Endodermal cell (in vitro differentiated cells): ENCODE data around the gene APBA1. TPM values are rescaled to one million over a fixed set of nuclear protein-coding genes. Genes with fewer than 3 reads are reported as not detected.

ENCODE experiments used
- DNase-seq: peaks from one replicate; pipeline ENCODE4 v3.0.0-alpha.2; 2017
- H3K27ac ChIP-seq: 2 replicates; pipeline ENCODE4 v1.5.1; 2013; ENCODE audit warnings: mild to moderate bottlenecking, low read depth, low read length, moderate library complexity
- H3K27me3 ChIP-seq: 2 replicates; pipeline ENCODE4 v1.6.1; 2013; ENCODE audit warnings: mild to moderate bottlenecking, low read length, moderate library complexity; ENCODE audit not compliant: insufficient read depth, control insufficient read depth, poor library complexity, severe bottlenecking
- H3K36me3 ChIP-seq: 2 replicates; pipeline ENCODE4 v1.7.0; 2013; ENCODE audit warnings: mild to moderate bottlenecking, low read length, moderate library complexity; ENCODE audit not compliant: control insufficient read depth, insufficient read depth
- H3K4me1 ChIP-seq: one replicate; pipeline ENCODE4 v1.7.0; 2013; ENCODE audit warnings: low read length; ENCODE audit not compliant: control insufficient read depth, insufficient read depth
- H3K4me3 ChIP-seq: 2 replicates; pipeline ENCODE4 v1.5.1; 2013; ENCODE audit warnings: mild to moderate bottlenecking, low read length, moderate library complexity
- H3K9ac ChIP-seq: 2 replicates; pipeline ENCODE4 v1.6.1; 2013; ENCODE audit warnings: mild to moderate bottlenecking, low read length, moderate library complexity; ENCODE audit not compliant: poor library complexity, severe bottlenecking; ENCODE audit errors: extremely low read depth
- H3K9me3 ChIP-seq: 2 replicates; pipeline ENCODE4 v1.6.1; 2013; ENCODE audit warnings: mild to moderate bottlenecking, low read length, moderate library complexity; ENCODE audit not compliant: control insufficient read depth
- H3K27ac Mint-ChIP-seq: 2 replicates; pipeline ENCODE4 v1.8.0; 2020; ENCODE audit warnings: mixed read lengths
- H3K27me3 Mint-ChIP-seq: 2 replicates; pipeline ENCODE4 v1.8.0; 2021; ENCODE audit warnings: mild to moderate bottlenecking, mixed read lengths; ENCODE audit not compliant: insufficient read depth
- H3K36me3 Mint-ChIP-seq: 2 replicates; pipeline ENCODE4 v1.8.0; 2020; ENCODE audit warnings: low read depth, mixed read lengths
- H3K4me1 Mint-ChIP-seq: 2 replicates; pipeline ENCODE4 v1.8.0; 2020; ENCODE audit warnings: mixed read lengths
- H3K4me3 Mint-ChIP-seq: 2 replicates; pipeline ENCODE4 v1.8.0; 2020; ENCODE audit warnings: mild to moderate bottlenecking, moderate library complexity, mixed read lengths
- H3K9me3 Mint-ChIP-seq: 2 replicates; pipeline ENCODE4 v1.8.0; 2020; ENCODE audit warnings: mild to moderate bottlenecking, mixed read lengths
- WGBS, 2 experiments: methylation state at CpG; one replicate each; pipeline versions ENCODE4 v1.1.5 to v1.1.7; 2013; ENCODE audit warnings: missing lambda C conversion rate in 2 of 2, mixed read lengths in 1 of 2; ENCODE audit not compliant: insufficient coverage in 1 of 2, insufficient read length in 1 of 2; 5-methylcytosine and 5-hydroxymethylcytosine counted together
- total RNA-seq, 2 donors: library from RNA; stranded (reverse); fragmentation: NEBNext Ultra II Directional in 1 of 2; extraction: Animal tissue kit (Norgen Biotek cat#: 25700) in 1 of 2; gene quantifications; 2 replicates in 1 of 2; 3 replicates in 1 of 2; pipeline ENCODE4 v1.2.1, GENCODE V29; 2021
- TF ChIP-seq, protein P1 (sequence below): fragments of 200-600 bp; sonication (generic); conservative IDR thresholded peaks from 2 replicates; pipeline ENCODE4 v1.5.0; 2021; ENCODE audit warnings: antibody characterized with exemption, mild to moderate bottlenecking

Gene APBA1
- total RNA-seq, 2 donors from 2014 or later = 0.51 to 0.75 TPM

DNA sequence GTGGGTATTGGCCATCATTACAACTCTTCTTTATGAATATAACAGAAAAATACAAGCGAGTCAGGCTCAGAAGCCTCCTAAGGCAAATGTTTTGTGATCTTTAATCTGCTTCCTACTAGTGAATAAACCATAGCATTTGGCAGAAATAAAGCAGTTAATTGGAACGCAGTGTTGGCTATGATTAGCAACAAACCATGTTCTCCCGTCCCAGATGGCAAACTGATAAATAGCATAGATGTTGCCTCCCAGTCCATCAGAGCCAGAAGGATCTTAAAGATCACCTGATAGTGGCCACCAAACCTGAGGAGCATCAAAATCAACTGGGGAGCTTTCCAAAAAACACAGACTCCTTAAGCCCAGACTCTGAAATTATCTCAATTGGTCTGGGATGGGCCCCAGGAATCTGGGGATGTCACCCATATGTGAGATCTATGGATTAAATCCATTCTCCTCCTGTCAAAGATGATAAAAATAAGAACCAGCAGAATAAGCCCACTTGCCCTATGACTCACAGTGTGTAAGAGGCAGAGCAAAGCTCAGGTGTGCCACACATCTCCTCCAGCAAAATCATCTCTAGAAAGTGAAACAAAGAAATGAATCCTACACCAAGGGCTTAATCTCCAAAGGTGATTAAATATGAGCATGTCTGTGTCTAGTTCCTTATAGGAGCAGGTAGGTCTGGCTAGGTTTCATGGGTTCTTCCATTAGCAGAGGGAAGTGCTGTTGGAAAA, 50.3 kb downstream of the APBA1 start:
- Mint-ChIP-seq H3K4me1 (peaks cover 14% of the 10 kb centered on the region), H3K4me3 (no peak overlapping the region), H3K9me3 (no peaks in the 10 kb centered on the region), H3K36me3 (no peaks in the 10 kb centered on the region), H3K27me3 (no peaks in the 10 kb centered on the region), H3K27ac (no peak overlapping the region)
- 88 to 96% methylated on average over 2 to 3 of the region's 3 CpGs for WGBS, 2 experiments
- H3K27ac ChIP-seq = no peak overlapping the region
- H3K4me3 ChIP-seq = no peak overlapping the region
- DNase-seq = no peak
- peaks cover 4% of the 10 kb centered on the region for H3K4me1 ChIP-seq
- no peaks in the 10 kb centered on the region for H3K36me3 ChIP-seq
- H3K27me3 ChIP-seq = no peaks in the 10 kb centered on the region
- TF ChIP-seq, protein P1, sequence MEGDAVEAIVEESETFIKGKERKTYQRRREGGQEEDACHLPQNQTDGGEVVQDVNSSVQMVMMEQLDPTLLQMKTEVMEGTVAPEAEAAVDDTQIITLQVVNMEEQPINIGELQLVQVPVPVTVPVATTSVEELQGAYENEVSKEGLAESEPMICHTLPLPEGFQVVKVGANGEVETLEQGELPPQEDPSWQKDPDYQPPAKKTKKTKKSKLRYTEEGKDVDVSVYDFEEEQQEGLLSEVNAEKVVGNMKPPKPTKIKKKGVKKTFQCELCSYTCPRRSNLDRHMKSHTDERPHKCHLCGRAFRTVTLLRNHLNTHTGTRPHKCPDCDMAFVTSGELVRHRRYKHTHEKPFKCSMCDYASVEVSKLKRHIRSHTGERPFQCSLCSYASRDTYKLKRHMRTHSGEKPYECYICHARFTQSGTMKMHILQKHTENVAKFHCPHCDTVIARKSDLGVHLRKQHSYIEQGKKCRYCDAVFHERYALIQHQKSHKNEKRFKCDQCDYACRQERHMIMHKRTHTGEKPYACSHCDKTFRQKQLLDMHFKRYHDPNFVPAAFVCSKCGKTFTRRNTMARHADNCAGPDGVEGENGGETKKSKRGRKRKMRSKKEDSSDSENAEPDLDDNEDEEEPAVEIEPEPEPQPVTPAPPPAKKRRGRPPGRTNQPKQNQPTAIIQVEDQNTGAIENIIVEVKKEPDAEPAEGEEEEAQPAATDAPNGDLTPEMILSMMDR = no peak
- no peaks in the 10 kb centered on the region for H3K9me3 ChIP-seq
- H3K9ac ChIP-seq = no peak overlapping the region

DNA sequence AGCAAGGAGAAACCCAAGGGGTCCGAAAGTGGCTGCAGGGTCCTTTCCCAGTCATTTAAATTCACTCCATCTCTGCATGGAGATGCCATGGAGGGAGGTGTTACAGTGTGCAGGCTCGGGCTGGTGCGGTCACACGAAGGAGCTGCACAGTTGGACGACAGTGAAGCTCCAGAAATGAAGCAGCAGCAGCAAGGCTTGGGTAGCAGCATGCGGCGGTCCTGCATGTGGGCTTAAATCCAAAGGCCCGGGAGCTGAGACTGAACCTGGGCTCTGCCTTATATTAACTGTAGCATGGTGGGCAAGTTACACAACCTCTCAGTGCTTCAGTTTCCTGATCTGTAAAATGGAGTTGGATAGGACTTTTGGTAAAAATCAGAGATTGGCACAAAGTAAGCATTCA, 51.4 kb downstream of the APBA1 start:
- H3K27me3 Mint-ChIP-seq = no peaks in the 10 kb centered on the region
- no peaks in the 10 kb centered on the region for H3K36me3 ChIP-seq
- no peak overlapping the region for H3K27ac Mint-ChIP-seq
- no peaks in the 10 kb centered on the region for H3K9me3 ChIP-seq
- no peak overlapping the region for H3K27ac ChIP-seq
- peaks cover 9% of the 10 kb centered on the region for H3K4me1 Mint-ChIP-seq
- TF ChIP-seq, protein P1 = no peak
- WGBS, 2 experiments = 97 to 98% methylated on average over 6 to 8 of the region's 8 CpGs
- no peak for DNase-seq
- no peaks in the 10 kb centered on the region for H3K27me3 ChIP-seq
- no peak overlapping the region for H3K9ac ChIP-seq
- no peaks in the 10 kb centered on the region for H3K36me3 Mint-ChIP-seq
- peaks cover 4% of the 10 kb centered on the region for H3K4me1 ChIP-seq
- no peaks in the 10 kb centered on the region for H3K9me3 Mint-ChIP-seq
- H3K4me3 ChIP-seq = no peak overlapping the region
- H3K4me3 Mint-ChIP-seq = no peak overlapping the region

GRCh38 chr9:69619233-69619632, 52.9 kb downstream of the APBA1 start:
- no peaks in the 10 kb centered on the region for H3K4me1 ChIP-seq
- no peaks in the 10 kb centered on the region for H3K36me3 ChIP-seq
- Mint-ChIP-seq H3K27ac (no peak overlapping the region), H3K4me1 (no peaks in the 10 kb centered on the region), H3K36me3 (no peaks in the 10 kb centered on the region), H3K4me3 (no peak overlapping the region), H3K9me3 (no peaks in the 10 kb centered on the region), H3K27me3 (no peaks in the 10 kb centered on the region)
- H3K9ac ChIP-seq = no peak overlapping the region
- no peak for DNase-seq
- TF ChIP-seq, protein P1 = no peak
- no peak overlapping the region for H3K4me3 ChIP-seq
- H3K27me3 ChIP-seq = no peaks in the 10 kb centered on the region
- WGBS, 2 experiments = 93 to 100% methylated on average over 1 of the region's 1 CpG
- no peak overlapping the region for H3K27ac ChIP-seq
- no peaks in the 10 kb centered on the region for H3K9me3 ChIP-seq
